Peyer's patch (tissue), 4 donors: ENCODE results near the gene FSTL5.

ENCODE experiments used
- POLR2A ChIP-seq, 2 donors: fragments of 450-650 bp; IDR thresholded peaks; one replicate each; pipeline ENCODE4 v1.5.1; 2017; ENCODE audit warnings: antibody characterized with exemption in 2 of 2, mild to moderate bottlenecking in 2 of 2, moderate library complexity in 2 of 2
- TF ChIP-seq, protein P1 (sequence below), 6 experiments: fragments of 450-650 bp in 4 of 6; fragments of 200-600 bp in 2 of 6; sonication (generic) in 1 of 6; IDR thresholded peaks; one replicate each; pipeline ENCODE4 v1.5.1; 2017 to 2019; ENCODE audit warnings: antibody characterized with exemption in 6 of 6, mild to moderate bottlenecking in 3 of 6, moderate library complexity in 1 of 6

- no peak for TF ChIP-seq POLR2A (IDR thresholded peaks at IDR 0.05)
- TF ChIP-seq, protein P1, sequence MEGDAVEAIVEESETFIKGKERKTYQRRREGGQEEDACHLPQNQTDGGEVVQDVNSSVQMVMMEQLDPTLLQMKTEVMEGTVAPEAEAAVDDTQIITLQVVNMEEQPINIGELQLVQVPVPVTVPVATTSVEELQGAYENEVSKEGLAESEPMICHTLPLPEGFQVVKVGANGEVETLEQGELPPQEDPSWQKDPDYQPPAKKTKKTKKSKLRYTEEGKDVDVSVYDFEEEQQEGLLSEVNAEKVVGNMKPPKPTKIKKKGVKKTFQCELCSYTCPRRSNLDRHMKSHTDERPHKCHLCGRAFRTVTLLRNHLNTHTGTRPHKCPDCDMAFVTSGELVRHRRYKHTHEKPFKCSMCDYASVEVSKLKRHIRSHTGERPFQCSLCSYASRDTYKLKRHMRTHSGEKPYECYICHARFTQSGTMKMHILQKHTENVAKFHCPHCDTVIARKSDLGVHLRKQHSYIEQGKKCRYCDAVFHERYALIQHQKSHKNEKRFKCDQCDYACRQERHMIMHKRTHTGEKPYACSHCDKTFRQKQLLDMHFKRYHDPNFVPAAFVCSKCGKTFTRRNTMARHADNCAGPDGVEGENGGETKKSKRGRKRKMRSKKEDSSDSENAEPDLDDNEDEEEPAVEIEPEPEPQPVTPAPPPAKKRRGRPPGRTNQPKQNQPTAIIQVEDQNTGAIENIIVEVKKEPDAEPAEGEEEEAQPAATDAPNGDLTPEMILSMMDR (IDR thresholded peaks at IDR 0.05): no peak
Measured at GRCh38 chr4:161817914-161818313, 345.9 kb downstream of the FSTL5 start.
